Esophagus muscularis mucosa (tissue), 4 donors: ENCODE results near the gene BST1.

Experiments used
- CTCF ChIP-seq, 3 experiments: fragments of 200-600 bp in 2 of 3; fragments of 450-650 bp in 1 of 3; sonication (generic) in 2 of 3; IDR thresholded peaks; one replicate each; pipeline ENCODE4 v1.5.1; 2017 to 2019; ENCODE audit warnings: antibody characterized with exemption in 3 of 3, mild to moderate bottlenecking in 2 of 3, moderate library complexity in 1 of 3
- EP300 ChIP-seq: sonication (generic); formaldehyde crosslinking; IDR thresholded peaks from one replicate; pipeline ENCODE4 v1.6.1; 2017; ENCODE audit warnings: antibody characterized with exemption
- POLR2A ChIP-seq: fragments of 450-650 bp; IDR thresholded peaks from one replicate; pipeline ENCODE4 v1.6.1; 2017; ENCODE audit warnings: antibody characterized with exemption, moderate library complexity, mild to moderate bottlenecking, low read depth
- POLR2AphosphoS5 ChIP-seq, 2 donors: sonication (generic); formaldehyde crosslinking; IDR thresholded peaks; one replicate each; pipeline ENCODE4 v1.6.1; 2017; ENCODE audit warnings: antibody characterized with exemption in 2 of 2

- no peak for TF ChIP-seq CTCF (IDR thresholded peaks at IDR 0.05)
- no peak for TF ChIP-seq POLR2A
- no peak for TF ChIP-seq EP300
- TF ChIP-seq POLR2AphosphoS5 (IDR thresholded peaks at IDR 0.05): no peak
Measured at GRCh38 chr4:15766821-15767220, 64.0 kb downstream of the BST1 start.
